NCI-H1417 treated with DMSO at 0.1 percent for 48 hours (cell line): Measurements from ENCODE around the gene EHD2.
"Not testable (repeated sequence)": the region's sequence is repeated elsewhere in the genome, so short reads cannot be mapped to it uniquely, and the experiment has no call there.

Experiments used
- DNase-seq: peaks from one replicate; lab custom pipeline; 2025; lab: John Stamatoyannopoulos, UW

The EHD2 gene

GRCh38 chr19:47769534-47769933 lies 56.3 kb downstream of the EHD2 start:
- DNase-seq: no peak

GRCh38 chr19:47771291-47771690 lies 58.1 kb downstream of the EHD2 start:
- not testable (repeated sequence) for DNase-seq

- DNase-seq: peak; percentile 92
These were observed 63.3 kb downstream of the EHD2 start for GRCh38 chr19:47776568-47776967.

GRCh38 chr19:47777245-47778048 lies 64.2 kb downstream of the EHD2 start:
- not testable (repeated sequence) for DNase-seq

GRCh38 chr19:47778049-47778953 lies 65.1 kb downstream of the EHD2 start, which contains the start of gene SELENOW:
TSS of gene SELENOW (plus strand) at chr19:47778703. CDS start at chr19:47778786, 83 bp downstream.
- peak; percentile 37 for DNase-seq

- DNase-seq: no peak
These were observed 65.7 kb downstream of the EHD2 start for GRCh38 chr19:47778954-47779351.

- DNase-seq: no peak
These were observed 66.4 kb downstream of the EHD2 start for GRCh38 chr19:47779524-47780214.

- no peak for DNase-seq
These were observed 67.0 kb downstream of the EHD2 start for GRCh38 chr19:47780215-47780551.

GRCh38 chr19:47781590-47782262 lies 68.5 kb downstream of the EHD2 start:
- no peak for DNase-seq

- no peak for DNase-seq
These were observed 73.3 kb downstream of the EHD2 start for GRCh38 chr19:47786566-47786965.

- not testable (repeated sequence) for DNase-seq
These were observed 74.1 kb downstream of the EHD2 start for GRCh38 chr19:47787307-47787706.

GRCh38 chr19:47789811-47790210 lies 76.6 kb downstream of the EHD2 start:
- DNase-seq: not testable (repeated sequence)

GRCh38 chr19:47790398-47790814 lies 77.2 kb downstream of the EHD2 start:
- no peak for DNase-seq

- DNase-seq: no peak
These were observed 79.4 kb downstream of the EHD2 start for GRCh38 chr19:47792616-47793015.
